Colonic mucosa (tissue), 4 donors: Measurements from ENCODE around the gene RRAS. TPM values are rescaled to one million over a fixed set of nuclear protein-coding genes. Genes with fewer than 3 reads are reported as not detected.

Experiments used
- DNase-seq: peaks from one replicate; pipeline ENCODE4 v3.0.0-alpha.2; 2020
- H3K27ac ChIP-seq: fragments of 200-600 bp; one replicate; pipeline ENCODE4 v1.8.0; 2021
- H3K27me3 ChIP-seq: fragments of 200-600 bp; one replicate; pipeline ENCODE4 v1.8.0; 2021
- H3K36me3 ChIP-seq: fragments of 200-600 bp; one replicate; pipeline ENCODE4 v1.8.0; 2021
- H3K4me1 ChIP-seq: fragments of 200-600 bp; one replicate; pipeline ENCODE4 v1.8.0; 2021; ENCODE audit warnings: mild to moderate bottlenecking
- H3K4me3 ChIP-seq: fragments of 200-600 bp; one replicate; pipeline ENCODE4 v1.8.0; 2021
- H3K9ac ChIP-seq, 2 donors: one replicate each; pipeline ENCODE4 v1.7.0; 2013; ENCODE audit warnings: control low read depth in 2 of 2, low read depth in 2 of 2, low read length in 2 of 2
- H3K9me3 ChIP-seq: fragments of 200-600 bp; one replicate; pipeline ENCODE4 v1.8.0; 2021
- CTCF ChIP-seq: fragments of 200-600 bp; IDR thresholded peaks from one replicate; pipeline ENCODE4 v1.8.0; 2022; ENCODE audit warnings: antibody characterized with exemption, mild to moderate bottlenecking
- intact Hi-C: fragments of 100-400 bp; cut with DNase I; formaldehyde crosslinking; loops from one replicate; pipeline ENCODE4 v1.14.1; 2022
- total RNA-seq, 2 donors: library from RNA; stranded (reverse); fragmentation: NEBNext Ultra II Directional in 1 of 2; extraction: Animal tissue kit (Norgen Biotek cat#: 25700) in 1 of 2; gene quantifications; one replicate each; pipeline ENCODE4 v1.2.1, GENCODE V29; 2021
- donor health status: healthy.
- donor health status: DM: no; HTN: no; CAD: no.
- donor health status: DM: no; HTN: no; CAD: no.

RRAS gene
- total RNA-seq = 10 to 100 TPM; 45.7 to 62.2 TPM

- DNase-seq = peak; percentile 100
- Histone ChIP-seq H3K9me3 (no peaks in the 10 kb centered on the region), H3K9ac (peak within 1 kb of the TSS; percentile 86 to 99), H3K4me1 (peaks cover 6% of the 10 kb centered on the region), H3K27ac (peak within 1 kb of the TSS; percentile 99), H3K36me3 (no peaks in the 10 kb centered on the region), H3K27me3 (no peaks in the 10 kb centered on the region), H3K4me3 (peak within 1 kb of the TSS; percentile 54)
- intact Hi-C loops = no loop called here
- no peak for TF ChIP-seq CTCF
Observed at GRCh38 chr19:49640113-49640898, at the start of gene RRAS. Gene RRAS (minus strand): TSS chr19:49640143. CDS start chr19:49640098, 45 bp downstream.

GRCh38 chr19:49689133-49690078 is 49.5 kb upstream of the RRAS start, which contains the start of gene ADM5:
Gene ADM5 (plus strand): TSS chr19:49689594. CDS start chr19:49689838, 244 bp downstream.
- peak within 1 kb of the TSS; percentile 7 to 32 for H3K9ac ChIP-seq
- peak; percentile 78 for DNase-seq
- TF ChIP-seq CTCF = peak; percentile 52
- intact Hi-C loops = no loop called here
- H3K4me3 ChIP-seq = peak within 1 kb of the TSS; percentile 42
- H3K27ac ChIP-seq = peak within 1 kb of the TSS; percentile 25
- H3K4me1 ChIP-seq = peaks cover 4% of the 10 kb centered on the region
- peaks cover 12% of the 10 kb centered on the region for H3K27me3 ChIP-seq
- H3K9me3 ChIP-seq = no peaks in the 10 kb centered on the region
- no peaks in the 10 kb centered on the region for H3K36me3 ChIP-seq

- DNase-seq = no peak
- Histone ChIP-seq H3K9me3 (no peaks in the 10 kb centered on the region), H3K27me3 (peaks cover 12% of the 10 kb centered on the region), H3K27ac (no peak overlapping the region), H3K4me3 (no peak overlapping the region), H3K36me3 (no peaks in the 10 kb centered on the region), H3K4me1 (peaks cover 4% of the 10 kb centered on the region), H3K9ac (no peak overlapping the region)
- intact Hi-C loops = no loop called here
- TF ChIP-seq CTCF = no peak
Observed at GRCh38 chr19:49688531-49689132, 48.7 kb upstream of the RRAS start.

- intact Hi-C loops = no loop called here
- Histone ChIP-seq H3K36me3 (no peaks in the 10 kb centered on the region), H3K27ac (no peak overlapping the region)
Observed at GRCh38 chr19:49687566-49688316, 47.8 kb upstream of the RRAS start.

More at GRCh38 chr19:49687566-49688316, 47.8 kb upstream of the RRAS start:
- TF ChIP-seq CTCF = no peak
- H3K4me1 ChIP-seq = peaks cover 4% of the 10 kb centered on the region
- DNase-seq = no peak
- no peaks in the 10 kb centered on the region for H3K9me3 ChIP-seq
- no peak overlapping the region for H3K4me3 ChIP-seq
- H3K27me3 ChIP-seq = peaks cover 12% of the 10 kb centered on the region
- no peak overlapping the region for H3K9ac ChIP-seq
